Measurements from ENCODE around the gene DPCD.
"Not testable (repeated sequence)": the region's sequence is repeated elsewhere in the genome, so short reads cannot be mapped to it uniquely, and the experiment has no call there.

Gene DPCD

DNA sequence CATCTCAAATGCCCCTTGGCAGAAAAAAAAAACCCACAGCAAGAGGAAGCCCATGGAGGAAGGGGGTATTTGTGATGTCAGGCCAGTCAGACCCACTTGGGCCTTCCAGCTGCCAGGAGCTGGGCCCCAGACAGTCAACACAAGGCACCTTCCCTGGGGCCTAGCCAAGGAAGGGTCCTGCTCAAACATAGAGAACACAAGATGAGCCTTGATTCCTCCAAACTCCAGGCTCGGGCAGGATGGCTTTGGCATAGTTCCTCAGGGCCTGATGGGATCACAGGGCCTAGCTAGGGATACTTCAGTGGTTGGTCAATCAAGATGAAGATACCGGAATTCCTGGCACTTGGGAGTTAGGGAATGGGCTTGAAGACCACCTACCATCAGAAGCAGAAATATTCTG lies 30.8 kb downstream of the DPCD start:
- no peak for DNase-seq (ENCODE audit: low spot score)

DNA sequence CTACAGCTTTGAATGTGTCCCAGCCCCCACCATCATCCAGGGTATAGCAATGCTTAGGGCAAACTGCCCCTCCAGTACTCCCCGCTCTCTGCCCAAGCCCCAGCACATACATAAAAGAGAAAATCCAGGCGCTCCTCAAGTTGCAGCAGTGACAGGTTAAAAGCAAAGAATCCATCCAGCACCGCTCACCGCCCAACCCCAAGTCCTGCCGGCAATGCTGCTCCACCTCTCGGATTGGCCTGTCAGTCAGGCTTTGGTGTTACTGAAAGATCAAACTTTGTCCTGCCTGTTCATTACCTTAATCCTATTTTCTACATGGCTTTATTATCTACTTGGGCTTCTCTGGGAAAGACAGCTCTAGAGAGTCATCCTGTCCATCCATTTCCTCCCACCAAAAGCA lies 31.9 kb downstream of the DPCD start:
- DNase-seq (ENCODE audit: low spot score) = no peak

DNA sequence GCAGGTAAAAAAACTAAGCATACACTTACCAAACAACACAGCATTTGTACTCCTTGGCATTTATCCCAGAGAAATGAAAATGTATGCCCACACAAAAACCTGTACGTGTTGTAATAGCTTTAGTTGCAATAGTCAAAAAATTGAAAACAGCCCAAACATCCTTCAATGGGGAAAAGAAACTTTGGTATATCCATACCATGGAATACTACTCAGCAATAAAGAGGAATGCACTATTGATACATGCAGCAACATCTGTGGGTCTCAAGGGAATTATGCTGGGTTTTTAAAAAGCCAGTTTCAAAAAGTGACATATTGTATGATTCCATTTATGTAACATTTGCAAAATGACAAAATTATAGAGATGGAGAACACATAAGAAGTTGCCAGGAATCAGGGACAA lies 35.4 kb downstream of the DPCD start:
- DNase-seq (ENCODE audit: low spot score) = no peak

- no peak for DNase-seq (ENCODE audit: low spot score)
Measured at GRCh38 chr10:101624526-101625102, 36.5 kb downstream of the DPCD start.

- DNase-seq (ENCODE audit: low spot score) = no peak
Measured at GRCh38 chr10:101625821-101626412, 37.8 kb downstream of the DPCD start.

DNA sequence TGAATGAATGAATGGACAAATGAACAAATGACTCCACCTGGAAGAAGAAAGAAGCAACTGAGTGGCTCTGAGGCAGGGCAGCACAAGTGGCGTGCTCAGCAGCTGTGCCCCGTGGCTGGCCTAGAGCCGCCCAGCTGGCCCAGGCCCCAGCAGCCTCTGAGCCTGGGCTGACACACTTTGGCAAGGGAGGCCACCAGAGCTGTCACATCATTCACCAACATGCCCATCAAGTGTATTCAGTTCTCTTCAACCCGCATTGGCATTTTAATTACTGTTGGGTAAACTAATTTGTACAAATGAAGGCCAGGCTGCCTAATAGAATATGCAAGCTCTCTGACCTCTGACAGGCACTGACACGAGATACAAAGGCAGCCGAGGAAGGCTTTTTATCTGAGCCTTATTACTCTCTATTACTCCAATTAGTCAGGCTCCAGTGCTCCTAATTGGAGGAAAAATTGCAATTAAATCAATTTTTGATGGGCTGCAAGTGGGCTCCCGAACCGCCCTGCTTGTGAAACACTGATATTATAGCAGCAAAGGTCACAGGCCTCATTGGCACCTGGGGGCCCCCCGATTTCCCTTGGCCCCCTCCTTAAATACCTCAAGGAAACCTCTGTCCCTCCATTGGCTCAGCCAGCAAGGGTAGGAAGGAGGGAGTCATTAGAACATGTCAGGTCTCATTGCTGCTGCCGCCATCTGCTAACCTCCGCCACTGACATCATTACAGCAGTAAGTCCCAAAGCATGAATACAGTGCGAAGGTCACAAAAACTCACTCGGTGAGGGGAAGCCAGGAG lies 41.9 kb downstream of the DPCD start:
- DNase-seq (ENCODE audit: low spot score) = no peak

DNA sequence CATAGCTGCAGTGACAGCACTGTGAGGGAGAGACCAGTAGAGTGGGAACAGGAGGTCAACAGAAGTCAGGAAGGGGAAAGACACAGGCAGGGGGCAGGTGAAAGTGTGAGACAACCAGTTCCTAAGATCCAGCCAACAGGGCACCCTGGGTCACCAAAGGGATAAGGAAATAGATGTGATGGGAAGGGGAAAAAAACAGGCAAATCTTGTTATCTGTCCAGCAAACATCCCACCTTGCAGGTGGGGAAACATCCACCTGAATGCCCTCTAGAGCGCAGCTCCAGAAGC lies 42.5 kb downstream of the DPCD start:
- no peak for DNase-seq (ENCODE audit: low spot score)

DNA sequence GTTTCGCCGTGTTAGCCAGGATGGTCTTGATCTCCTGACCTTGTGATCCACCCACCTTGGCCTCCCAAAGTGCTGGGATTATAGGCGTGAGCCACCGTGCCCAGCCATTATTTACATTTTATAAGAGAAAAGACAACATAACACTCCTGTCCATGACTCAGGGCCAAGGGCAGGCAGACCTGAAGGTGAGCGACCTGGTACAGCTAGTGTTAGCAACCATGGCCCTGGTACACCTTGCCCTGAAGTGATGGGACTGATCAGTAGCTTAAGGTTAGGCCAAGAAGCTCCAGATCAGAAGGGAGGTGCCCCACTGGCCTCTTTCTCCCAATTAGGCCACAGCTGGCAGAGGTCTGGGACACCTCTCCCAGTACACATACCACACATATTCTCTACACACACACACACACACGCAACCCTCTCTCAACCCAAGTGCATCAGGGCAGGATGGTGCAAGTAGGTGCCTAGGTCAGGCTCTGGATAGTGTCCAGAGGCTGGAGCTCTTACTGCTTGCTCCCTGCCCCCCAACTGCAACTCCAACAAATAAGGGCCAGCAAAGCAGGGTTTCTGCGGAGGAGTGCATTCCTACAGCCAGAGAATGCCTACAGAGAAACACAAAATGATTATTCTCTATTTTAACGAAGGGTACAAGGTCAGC lies 43.8 kb downstream of the DPCD start:
- DNase-seq (ENCODE audit: low spot score) = no peak

DNA sequence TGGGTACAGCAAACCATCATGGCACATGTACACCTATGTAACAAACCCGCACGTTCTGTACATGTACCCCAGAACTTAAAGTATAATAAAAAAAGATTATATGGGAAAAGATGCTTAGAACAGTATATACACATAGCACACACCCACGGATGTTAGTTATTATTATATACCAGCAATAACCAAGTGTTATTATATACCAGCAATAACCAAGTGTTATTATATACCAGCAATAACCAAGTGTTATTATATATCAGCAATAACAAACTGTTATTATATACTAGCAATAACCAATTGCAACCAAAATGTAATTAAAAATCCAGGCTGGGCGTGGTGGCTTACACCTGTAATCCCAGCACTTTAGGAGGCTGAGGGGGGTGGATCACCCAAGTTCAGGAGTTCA lies 45.4 kb downstream of the DPCD start:
- not testable (repeated sequence) for DNase-seq (ENCODE audit: low spot score)

DNA sequence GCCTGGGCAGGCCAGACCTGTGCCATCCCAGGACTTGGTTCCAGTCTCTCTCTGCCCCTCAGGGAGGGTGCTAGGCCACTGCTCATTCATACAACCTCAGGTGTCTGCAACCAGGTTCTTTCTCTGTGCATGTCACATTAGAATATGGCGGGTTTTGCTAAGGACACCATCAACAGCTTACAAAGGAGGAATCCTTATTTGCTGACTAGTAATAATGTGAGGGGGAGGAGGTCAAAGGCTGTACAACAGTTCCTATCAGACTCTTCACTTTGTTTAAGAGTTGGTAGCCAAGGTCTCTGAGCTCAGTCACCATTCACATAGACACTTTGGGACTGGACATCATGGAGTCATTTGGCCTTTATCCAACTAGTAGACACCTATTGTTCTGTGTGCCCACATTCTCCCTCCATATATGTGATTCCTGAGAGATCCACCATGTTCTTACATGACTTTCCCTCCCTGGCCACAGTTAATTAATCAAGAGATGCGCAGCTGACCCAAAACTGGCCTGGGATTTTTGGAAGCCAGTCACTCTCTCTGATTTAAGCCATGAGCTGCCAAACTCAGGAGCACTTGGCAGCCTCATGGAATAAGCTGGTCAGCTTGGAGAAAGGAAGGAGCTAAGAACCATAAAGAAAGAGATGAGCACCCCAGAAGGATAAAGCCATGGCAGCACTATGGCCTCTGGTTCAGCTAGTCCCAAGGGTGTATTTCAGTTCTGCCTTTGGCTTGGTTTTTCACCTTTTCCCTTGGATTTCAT lies 51.2 kb downstream of the DPCD start:
- no peak for DNase-seq (ENCODE audit: low spot score)

GRCh38 chr10:101643546-101643945 lies 55.4 kb downstream of the DPCD start:
- no peak for DNase-seq (ENCODE audit: low spot score)

GRCh38 chr10:101644002-101644401 lies 55.9 kb downstream of the DPCD start:
- no peak for DNase-seq (ENCODE audit: low spot score)

DNA sequence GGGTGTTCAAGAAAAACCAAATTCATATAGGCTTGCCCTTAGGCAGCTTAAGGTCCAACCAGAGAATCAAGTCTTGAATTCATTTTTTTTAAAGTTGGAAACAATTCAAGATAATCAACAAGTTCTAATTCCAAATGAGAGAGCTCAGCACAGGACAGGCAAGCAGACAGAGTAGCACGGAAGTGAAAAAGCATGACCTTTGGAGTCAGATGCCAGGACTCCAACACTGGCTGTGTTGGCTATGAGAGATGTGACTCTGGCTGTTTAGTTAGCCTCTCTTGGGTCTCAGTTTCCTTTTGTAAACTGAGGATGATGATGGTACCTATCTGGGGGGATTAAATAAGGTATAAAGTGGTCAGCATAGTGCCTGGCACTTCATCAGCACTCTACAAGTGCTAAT lies 57.5 kb downstream of the DPCD start:
- no peak for DNase-seq (ENCODE audit: low spot score)

- DNase-seq (ENCODE audit: low spot score) = no peak
Measured at GRCh38 chr10:101646364-101646763, 58.2 kb downstream of the DPCD start.

DNA sequence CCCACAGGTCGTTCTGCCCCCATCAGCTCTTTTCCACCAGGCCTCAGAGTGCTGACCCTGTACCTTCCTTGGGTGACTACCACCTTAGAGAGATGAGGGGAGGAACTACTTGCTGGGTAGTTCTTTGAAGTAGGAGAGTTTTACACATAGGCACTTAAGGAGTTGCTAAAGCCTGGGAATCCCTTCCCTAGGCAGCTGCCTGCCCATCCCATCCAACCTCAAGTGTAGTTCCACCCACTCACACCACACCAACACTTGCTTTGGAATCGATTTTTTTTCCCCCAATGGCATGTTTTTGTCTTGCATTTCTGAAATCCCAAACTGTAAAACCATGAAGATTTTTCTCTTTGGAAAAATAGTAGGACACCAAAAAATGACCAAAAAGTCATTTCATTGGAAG lies 59.1 kb downstream of the DPCD start:
- DNase-seq (ENCODE audit: low spot score) = no peak

- no peak for DNase-seq (ENCODE audit: low spot score)
Measured at GRCh38 chr10:101649525-101650085, 61.5 kb downstream of the DPCD start.

GRCh38 chr10:101650863-101651262 lies 62.7 kb downstream of the DPCD start:
- DNase-seq (ENCODE audit: low spot score) = no peak

- DNase-seq (ENCODE audit: low spot score) = no peak
Measured at GRCh38 chr10:101651336-101651735, 63.2 kb downstream of the DPCD start.

GRCh38 chr10:101653536-101653935 lies 65.4 kb downstream of the DPCD start:
- DNase-seq (ENCODE audit: low spot score) = peak; percentile 16

DNA sequence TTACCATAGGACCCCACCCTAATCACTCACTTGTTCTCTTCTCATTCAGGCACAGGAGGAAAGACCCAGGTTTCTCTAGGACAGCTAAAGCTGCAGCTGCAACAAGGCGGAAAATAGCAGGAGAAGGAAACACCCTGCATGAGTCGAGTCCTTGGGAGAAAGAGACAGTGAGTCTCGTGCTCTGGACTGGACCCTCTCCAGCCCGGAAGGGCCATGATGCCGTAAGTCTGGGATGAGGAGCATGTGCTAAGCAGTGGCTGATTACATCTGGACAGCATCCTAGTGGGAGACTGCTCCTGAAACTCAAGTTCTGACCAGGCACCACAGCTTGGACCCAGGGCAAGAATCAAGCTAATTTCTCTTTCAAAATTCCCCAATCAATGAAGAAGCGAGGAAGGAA lies 67.4 kb downstream of the DPCD start:
- no peak for DNase-seq (ENCODE audit: low spot score)

DNA sequence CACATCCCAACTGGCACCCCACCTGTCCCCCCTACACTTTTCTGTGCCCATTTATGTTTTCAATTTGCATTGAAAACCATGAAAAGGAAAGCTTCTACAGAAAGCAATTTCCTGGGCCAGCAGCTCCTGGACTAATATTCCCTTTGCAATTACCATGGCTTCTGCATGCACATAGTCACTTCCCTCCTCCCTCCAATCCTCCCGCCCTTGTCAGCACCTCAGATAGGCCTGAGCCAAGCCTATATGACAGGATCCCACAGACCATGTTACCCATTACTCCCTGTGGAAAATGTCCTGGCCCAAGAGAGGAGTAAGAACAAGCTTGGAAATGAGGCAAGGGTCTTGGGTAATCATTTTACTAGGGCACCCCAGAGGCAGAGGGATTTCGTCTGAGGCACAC lies 68.8 kb downstream of the DPCD start:
- DNase-seq (ENCODE audit: low spot score) = no peak

DNA sequence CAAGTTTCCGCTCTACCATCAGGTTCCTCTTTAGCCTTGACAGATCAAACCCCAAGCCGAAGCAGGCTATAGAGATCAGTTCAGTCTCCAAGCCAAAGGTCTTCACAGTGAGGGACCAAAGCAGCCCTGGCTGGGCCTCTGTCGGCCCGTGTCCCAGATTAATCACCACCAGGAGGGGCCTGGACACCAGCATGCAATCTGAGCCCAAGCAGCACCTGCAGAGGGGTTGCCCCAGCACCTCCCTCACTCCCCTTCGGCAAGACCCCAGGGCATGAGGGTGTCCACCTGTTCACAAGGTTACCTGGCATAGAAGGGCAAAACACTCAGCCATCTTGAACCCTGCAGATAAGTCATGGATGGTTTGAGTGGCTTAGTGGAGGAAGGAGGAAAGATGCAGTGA lies 70.9 kb downstream of the DPCD start:
- DNase-seq (ENCODE audit: low spot score) = no peak

All from COLO829 (cell line).